GM19438 (cell line): Measurements from ENCODE around the gene RALY.
A peak's percentile ranks its signal among the peaks of the same experiment; 100 is the strongest.

Experiments used
- ATAC-seq: cut with Tn5 transposase; IDR thresholded peaks from one replicate; pipeline ENCODE4 v1.9.1; 2021; ENCODE audit warnings: low read depth; ENCODE audit not compliant: unreplicated experiment

Gene RALY

GRCh38 chr20:33985830-33986229 is 7.9 kb upstream of the RALY start:
- no peak for ATAC-seq

GRCh38 chr20:33986560-33987216 is 7.0 kb upstream of the RALY start:
- no peak for ATAC-seq

GRCh38 chr20:33990075-33990474 is 3.6 kb upstream of the RALY start:
- no peak for ATAC-seq

GRCh38 chr20:33991502-33991901 is 2.2 kb upstream of the RALY start:
- ATAC-seq = no peak

- ATAC-seq = no peak
Observed at GRCh38 chr20:33992145-33992922, 1.4 kb upstream of the RALY start.

GRCh38 chr20:33992923-33993575 is 662 bp upstream of the RALY start:
- peak; percentile 65 for ATAC-seq

GRCh38 chr20:33994222-33994913 is 657 bp downstream of the RALY start:
- peak; percentile 31 for ATAC-seq

GRCh38 chr20:33995053-33995831 is 1.5 kb downstream of the RALY start:
- no peak for ATAC-seq

- ATAC-seq = no peak
Observed at GRCh38 chr20:33999025-33999649, 5.4 kb downstream of the RALY start.

- no peak for ATAC-seq
Observed at GRCh38 chr20:34001378-34001777, 7.7 kb downstream of the RALY start.

GRCh38 chr20:34004227-34004626 is 10.5 kb downstream of the RALY start:
- ATAC-seq = no peak

- no peak for ATAC-seq
Observed at GRCh38 chr20:34004790-34005457, 11.2 kb downstream of the RALY start.

- no peak for ATAC-seq
Observed at GRCh38 chr20:34006619-34007018, 12.9 kb downstream of the RALY start.

GRCh38 chr20:34008477-34008876 is 14.8 kb downstream of the RALY start:
- ATAC-seq = no peak

- ATAC-seq = no peak
Observed at GRCh38 chr20:34010405-34010931, 16.8 kb downstream of the RALY start.

- no peak for ATAC-seq
Observed at GRCh38 chr20:34011275-34011674, 17.6 kb downstream of the RALY start.

GRCh38 chr20:34012330-34012729 is 18.6 kb downstream of the RALY start:
- no peak for ATAC-seq

GRCh38 chr20:34012735-34013134 is 19.0 kb downstream of the RALY start:
- no peak for ATAC-seq

- no peak for ATAC-seq
Observed at GRCh38 chr20:34013554-34013953, 19.8 kb downstream of the RALY start.
